Activated B cell treated with CpG ODN at 0.5 μM for 24 hours (primary cell): Measurements from ENCODE around the gene WARS2. TPM values are rescaled to one million over a fixed set of nuclear protein-coding genes. Genes with fewer than 3 reads are reported as not detected.

Experiments used
- ATAC-seq: fragments of 200-7000 bp; cut with Tn5 transposase; one replicate; pipeline ENCODE4 v1.10.0; 2021; ENCODE audit warnings: low read depth, mild to moderate bottlenecking, moderate library complexity
- CTCF ChIA-PET: fragments of 350-600 bp; sonication (Branson Sonifier 250); formaldehyde crosslinking; loops from one replicate; lab custom pipeline; 2021; ENCODE audit warnings: antibody characterized with exemption; lab: Charles Lee
- POLR2A ChIA-PET: fragments of 350-600 bp; sonication (Branson Sonifier 250); formaldehyde crosslinking; loops from one replicate; lab custom pipeline; 2021; ENCODE audit warnings: antibody characterized with exemption; lab: Charles Lee
- DNase-seq: peaks from one replicate; pipeline ENCODE4 v3.0.0; 2022
- H3K27ac Mint-ChIP-seq: one replicate; pipeline ENCODE4 v1.8.0; 2020; ENCODE audit warnings: mixed read lengths
- H3K27me3 Mint-ChIP-seq: one replicate; pipeline ENCODE4 v1.8.0; 2021; ENCODE audit warnings: mixed read lengths
- H3K36me3 Mint-ChIP-seq: one replicate; pipeline ENCODE4 v1.8.0; 2021; ENCODE audit warnings: low read depth, mixed read lengths
- H3K4me1 Mint-ChIP-seq: one replicate; pipeline ENCODE4 v1.8.0; 2021; ENCODE audit warnings: mixed read lengths
- H3K4me3 Mint-ChIP-seq: one replicate; pipeline ENCODE4 v1.8.0; 2020; ENCODE audit warnings: mild to moderate bottlenecking, mixed read lengths
- H3K9me3 Mint-ChIP-seq: one replicate; pipeline ENCODE4 v1.8.0; 2020; ENCODE audit warnings: mixed read lengths
- intact Hi-C: fragments of 100-400 bp; cut with micrococcal nuclease; formaldehyde crosslinking; loops from one replicate; pipeline ENCODE4 v1.15.1; 2024
- total RNA-seq: library from RNA; stranded (reverse); gene quantifications from 2 replicates; pipeline ENCODE4 v1.2.3, GENCODE V29; 2022
- TF ChIP-seq, protein P1 (sequence below): fragments of 200-600 bp; IDR thresholded peaks from one replicate; pipeline ENCODE4 v1.8.0; 2022; ENCODE audit warnings: antibody characterized with exemption, mild to moderate bottlenecking

The WARS2 gene
- total RNA-seq, 1 donor from 2014 or later: 15.1 TPM

DNA sequence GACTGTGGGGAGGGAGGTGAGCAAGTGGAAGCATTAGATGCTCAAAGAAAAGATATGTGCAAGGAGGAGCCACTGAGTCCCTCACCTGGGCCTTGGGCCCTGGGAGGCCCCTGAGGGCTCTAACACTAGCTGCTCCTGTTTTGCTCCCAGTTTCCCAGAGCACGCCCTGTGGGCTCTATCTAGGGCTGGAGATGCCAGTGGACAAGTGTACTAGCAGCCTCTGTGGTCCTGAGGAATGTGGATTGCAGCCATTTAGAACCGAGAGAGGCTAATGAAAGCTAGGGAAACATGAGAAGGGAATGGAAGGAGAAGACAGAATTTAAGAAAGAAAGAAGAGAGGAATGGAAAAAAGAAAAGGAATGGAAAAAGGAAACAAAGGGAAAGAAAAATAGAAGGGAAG is 142.3 kb downstream of the WARS2 start:
- Mint-ChIP-seq H3K27ac (peak overlapping the region; percentile 38), H3K4me3 (no peak overlapping the region), H3K36me3 (no peaks in the 10 kb centered on the region), H3K27me3 (peaks cover 78% of the 10 kb centered on the region), H3K9me3 (peaks cover 3% of the 10 kb centered on the region), H3K4me1 (peaks cover 16% of the 10 kb centered on the region)
- no peak for ATAC-seq
- CTCF ChIA-PET: no interaction called here
- POLR2A ChIA-PET: no interaction called here
- TF ChIP-seq, protein P1, sequence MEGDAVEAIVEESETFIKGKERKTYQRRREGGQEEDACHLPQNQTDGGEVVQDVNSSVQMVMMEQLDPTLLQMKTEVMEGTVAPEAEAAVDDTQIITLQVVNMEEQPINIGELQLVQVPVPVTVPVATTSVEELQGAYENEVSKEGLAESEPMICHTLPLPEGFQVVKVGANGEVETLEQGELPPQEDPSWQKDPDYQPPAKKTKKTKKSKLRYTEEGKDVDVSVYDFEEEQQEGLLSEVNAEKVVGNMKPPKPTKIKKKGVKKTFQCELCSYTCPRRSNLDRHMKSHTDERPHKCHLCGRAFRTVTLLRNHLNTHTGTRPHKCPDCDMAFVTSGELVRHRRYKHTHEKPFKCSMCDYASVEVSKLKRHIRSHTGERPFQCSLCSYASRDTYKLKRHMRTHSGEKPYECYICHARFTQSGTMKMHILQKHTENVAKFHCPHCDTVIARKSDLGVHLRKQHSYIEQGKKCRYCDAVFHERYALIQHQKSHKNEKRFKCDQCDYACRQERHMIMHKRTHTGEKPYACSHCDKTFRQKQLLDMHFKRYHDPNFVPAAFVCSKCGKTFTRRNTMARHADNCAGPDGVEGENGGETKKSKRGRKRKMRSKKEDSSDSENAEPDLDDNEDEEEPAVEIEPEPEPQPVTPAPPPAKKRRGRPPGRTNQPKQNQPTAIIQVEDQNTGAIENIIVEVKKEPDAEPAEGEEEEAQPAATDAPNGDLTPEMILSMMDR: no peak
- no peak for DNase-seq
- intact Hi-C loops: no loop called here

GRCh38 chr1:118997225-118997624 is 143.2 kb downstream of the WARS2 start:
- Mint-ChIP-seq H3K4me3 (no peak overlapping the region), H3K27me3 (peaks cover 72% of the 10 kb centered on the region), H3K36me3 (no peaks in the 10 kb centered on the region), H3K27ac (no peak overlapping the region), H3K9me3 (peaks cover 4% of the 10 kb centered on the region), H3K4me1 (peaks cover 14% of the 10 kb centered on the region)
- DNase-seq (no peak), ATAC-seq (no peak)
- CTCF ChIA-PET: interaction anchor here (1.4 kb wide), 1 partner anchor 11 kb away, joined by 5 read pairs; no protein-coding TSS in a partner anchor
- POLR2A ChIA-PET: no interaction called here
- intact Hi-C loops: no loop called here
- TF ChIP-seq, protein P1: no peak

DNA sequence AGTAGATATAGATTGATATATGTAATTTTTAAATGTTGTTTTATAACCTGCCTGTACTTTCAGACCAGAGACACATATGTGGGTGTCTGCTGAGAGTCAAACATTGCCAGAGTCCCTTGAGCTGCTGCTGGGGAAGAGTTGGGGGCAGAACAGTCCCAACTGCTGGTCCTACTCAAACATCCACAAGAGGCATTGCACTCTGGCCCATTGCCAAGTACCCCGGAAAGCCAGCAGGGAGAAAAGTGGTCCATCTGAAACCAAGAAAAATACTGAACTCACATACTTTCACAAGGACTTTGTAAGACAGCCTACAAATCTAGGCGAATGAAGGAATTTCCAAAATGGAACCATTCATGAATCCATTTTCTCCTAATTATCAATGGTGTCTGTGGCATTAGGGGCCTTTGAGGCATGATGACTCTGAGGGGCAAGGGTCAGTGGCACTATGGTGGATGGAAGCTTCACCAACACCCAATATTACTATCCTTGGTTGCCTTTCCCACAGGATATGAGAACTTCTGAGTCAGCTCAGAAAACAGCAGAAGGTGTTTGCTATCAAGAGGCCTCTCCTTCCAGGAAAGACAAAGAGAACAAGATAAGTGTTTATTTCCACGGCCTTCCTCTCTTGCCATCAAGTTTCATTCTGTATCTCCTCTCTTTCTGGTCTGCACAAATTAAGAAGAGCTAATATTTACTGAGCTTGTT is 145.0 kb downstream of the WARS2 start:
- peaks cover 81% of the 10 kb centered on the region for H3K27me3 Mint-ChIP-seq
- H3K4me3 Mint-ChIP-seq: no peak overlapping the region
- H3K27ac Mint-ChIP-seq: no peak overlapping the region
- H3K9me3 Mint-ChIP-seq: peaks cover 6% of the 10 kb centered on the region
- TF ChIP-seq, protein P1: no peak
- no peaks in the 10 kb centered on the region for H3K36me3 Mint-ChIP-seq
- POLR2A ChIA-PET: interaction anchor here (0.6 kb wide), 1 partner anchor 36 kb away, joined by 3 read pairs; no protein-coding TSS in a partner anchor
- CTCF ChIA-PET: interaction anchor here (2.7 kb wide), 1 partner anchor 13 kb away, joined by 8 read pairs; no protein-coding TSS in a partner anchor
- ATAC-seq: no peak
- peaks cover 5% of the 10 kb centered on the region for H3K4me1 Mint-ChIP-seq
- DNase-seq: no peak
- intact Hi-C loops: loop anchor here (2.0 kb wide), 1 partner anchor 17 kb away; no protein-coding TSS in a partner anchor

GRCh38 chr1:118993700-118994026 is 146.8 kb downstream of the WARS2 start:
- intact Hi-C loops: loop anchor here (2.0 kb wide), 1 partner anchor 15 kb away; no protein-coding TSS in a partner anchor
- TF ChIP-seq, protein P1: no peak
- CTCF ChIA-PET: interaction anchor here (2.7 kb wide), 1 partner anchor 15 kb away, joined by 8 read pairs; no protein-coding TSS in a partner anchor
- Mint-ChIP-seq H3K36me3 (no peaks in the 10 kb centered on the region), H3K4me3 (no peak overlapping the region), H3K9me3 (peaks cover 6% of the 10 kb centered on the region), H3K4me1 (no peaks in the 10 kb centered on the region), H3K27me3 (peaks cover 80% of the 10 kb centered on the region), H3K27ac (peak overlapping the region; percentile 15)
- ATAC-seq (no peak), DNase-seq (no peak)
- POLR2A ChIA-PET: no interaction called here

DNA sequence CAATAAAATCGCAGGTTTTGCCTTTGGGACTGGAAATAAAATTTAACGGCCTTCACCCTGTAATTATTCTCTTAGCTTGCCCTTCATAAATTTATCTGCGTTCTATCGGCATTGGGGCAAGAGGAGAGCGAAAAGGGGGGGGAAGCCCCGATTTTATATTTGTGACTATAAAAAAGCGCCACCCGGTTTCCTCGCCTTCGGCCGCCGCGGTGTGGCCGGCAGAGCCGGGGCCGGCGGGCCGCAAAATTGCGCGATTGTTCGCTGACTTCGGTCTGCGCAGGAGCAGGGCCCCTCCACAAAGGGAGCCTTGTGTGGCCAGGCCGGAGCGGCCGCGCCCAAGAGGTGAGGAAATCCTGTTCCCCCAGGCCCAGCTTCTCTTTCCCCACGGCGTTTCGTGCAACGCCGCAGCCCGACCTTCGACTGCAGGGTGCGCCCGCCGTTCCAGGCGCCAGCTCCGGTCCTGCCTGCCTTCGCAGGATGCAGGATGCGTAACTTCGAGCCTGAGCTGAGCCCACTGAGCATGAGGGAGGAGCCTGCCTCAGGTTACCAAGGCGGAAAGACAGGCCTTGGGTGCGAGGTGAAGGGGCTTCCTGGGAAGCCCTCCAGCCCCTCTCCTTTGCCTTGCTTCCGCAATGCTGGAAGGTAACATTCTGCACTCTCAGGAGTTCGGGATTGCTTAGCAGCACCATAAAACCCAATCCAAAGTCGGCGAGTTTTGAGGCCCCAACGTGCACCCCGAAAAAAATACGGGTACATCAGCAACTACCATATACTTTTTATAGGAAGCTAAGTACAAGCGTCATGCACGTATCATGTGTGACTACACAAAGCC is 147.4 kb downstream of the WARS2 start:
- Mint-ChIP-seq H3K27me3 (peaks cover 81% of the 10 kb centered on the region), H3K27ac (no peak overlapping the region), H3K4me1 (peaks cover 2% of the 10 kb centered on the region), H3K9me3 (peaks cover 6% of the 10 kb centered on the region), H3K36me3 (no peaks in the 10 kb centered on the region), H3K4me3 (no peak overlapping the region)
- POLR2A ChIA-PET: no interaction called here
- no peak for ATAC-seq
- TF ChIP-seq, protein P1: no peak
- intact Hi-C loops: no loop called here
- CTCF ChIA-PET: interaction anchor here (2.7 kb wide), 1 partner anchor 15 kb away, joined by 8 read pairs; no protein-coding TSS in a partner anchor
- no peak for DNase-seq
